ENCODE measurements around the gene GPER1.

GPER1 gene

GRCh38 chr7:1065263-1065584 lies 22.7 kb upstream of the GPER1 start:
- Histone ChIP-seq H3K27me3 (ENCODE audit: low read length) (no peaks in the 10 kb centered on the region), H3K27ac (ENCODE audit: low read depth, low read length) (no peak overlapping the region), H3K36me3 (ENCODE audit: low read length) (no peaks in the 10 kb centered on the region), H3K79me2 (ENCODE audit: insufficient read depth, low read length) (no peaks in the 10 kb centered on the region), H3K4me2 (ENCODE audit: low read depth, low read length, poor library complexity, severe bottlenecking) (no peak overlapping the region), H3K9me3 (ENCODE audit: insufficient read depth, low read length) (no peaks in the 10 kb centered on the region), H3K9me2 (replicated peaks; ENCODE audit: insufficient read depth, low read length) (no peaks in the 10 kb centered on the region), H3K4me3 (ENCODE audit: insufficient read depth, low read length, poor library complexity, severe bottlenecking) (no peak overlapping the region), H3F3A (ENCODE audit: insufficient read depth) (no peaks in the 10 kb centered on the region), H3K9ac (ENCODE audit: low read length) (no peak overlapping the region), H4K20me1 (ENCODE audit: low read depth, low read length) (no peaks in the 10 kb centered on the region), H2AFZ (ENCODE audit: low read depth, low read length, severe bottlenecking) (no peak overlapping the region)
- TF ChIP-seq CTCF (IDR thresholded peaks at IDR 0.05; ENCODE audit: insufficient read depth, low read length, poor library complexity, severe bottlenecking), result no peak
- no peak for TF ChIP-seq EZH2phosphoT487 (conservative IDR thresholded peaks at IDR 0.05; ENCODE audit: low read length)

GRCh38 chr7:1065585-1066241 lies 22.2 kb upstream of the GPER1 start:
- Histone ChIP-seq H2AFZ (ENCODE audit: low read depth, low read length, severe bottlenecking) (no peak overlapping the region), H4K20me1 (ENCODE audit: low read depth, low read length) (no peaks in the 10 kb centered on the region), H3K27ac (ENCODE audit: low read depth, low read length) (no peak overlapping the region), H3K9me2 (replicated peaks; ENCODE audit: insufficient read depth, low read length) (no peaks in the 10 kb centered on the region), H3K4me3 (ENCODE audit: insufficient read depth, low read length, poor library complexity, severe bottlenecking) (no peak overlapping the region), H3K27me3 (ENCODE audit: low read length) (no peaks in the 10 kb centered on the region), H3F3A (ENCODE audit: insufficient read depth) (no peaks in the 10 kb centered on the region), H3K9me3 (ENCODE audit: insufficient read depth, low read length) (peaks cover 4% of the 10 kb centered on the region; the same call in 1 of the 2 replicates), H3K79me2 (ENCODE audit: insufficient read depth, low read length) (no peaks in the 10 kb centered on the region), H3K4me2 (ENCODE audit: low read depth, low read length, poor library complexity, severe bottlenecking) (peak overlapping the region; percentile 24), H3K9ac (ENCODE audit: low read length) (no peak overlapping the region), H3K36me3 (ENCODE audit: low read length) (no peaks in the 10 kb centered on the region)
- TF ChIP-seq CTCF (IDR thresholded peaks at IDR 0.05; ENCODE audit: insufficient read depth, low read length, poor library complexity, severe bottlenecking) (peak; percentile 94), EZH2phosphoT487 (conservative IDR thresholded peaks at IDR 0.05; ENCODE audit: low read length) (no peak)

- Histone ChIP-seq H2AFZ (ENCODE audit: low read depth, low read length, severe bottlenecking) (no peak overlapping the region), H3K9me2 (replicated peaks; ENCODE audit: insufficient read depth, low read length) (no peaks in the 10 kb centered on the region), H3K9ac (ENCODE audit: low read length) (no peak overlapping the region), H3K27ac (ENCODE audit: low read depth, low read length) (no peak overlapping the region), H3K27me3 (ENCODE audit: low read length) (no peaks in the 10 kb centered on the region), H3F3A (ENCODE audit: insufficient read depth) (0 out of 2 replicates have a peak, but pooled peaks cover 2% of the 10 kb centered on the region), H3K36me3 (ENCODE audit: low read length) (no peaks in the 10 kb centered on the region), H3K79me2 (ENCODE audit: insufficient read depth, low read length) (no peaks in the 10 kb centered on the region), H3K9me3 (ENCODE audit: insufficient read depth, low read length) (peaks cover 9% of the 10 kb centered on the region; the same call in 1 of the 2 replicates), H3K4me3 (ENCODE audit: insufficient read depth, low read length, poor library complexity, severe bottlenecking) (no peak overlapping the region), H4K20me1 (ENCODE audit: low read depth, low read length) (no peaks in the 10 kb centered on the region), H3K4me2 (ENCODE audit: low read depth, low read length, poor library complexity, severe bottlenecking) (no peak overlapping the region)
- TF ChIP-seq CTCF (IDR thresholded peaks at IDR 0.05; ENCODE audit: insufficient read depth, low read length, poor library complexity, severe bottlenecking) (no peak), EZH2phosphoT487 (conservative IDR thresholded peaks at IDR 0.05; ENCODE audit: low read length) (no peak)
Observed at GRCh38 chr7:1066242-1066588, 21.7 kb upstream of the GPER1 start.

Measured in SU-DHL-6 (cell line).